ENCODE measurements around the gene KCNQ2. TPM values are rescaled to one million over a fixed set of nuclear protein-coding genes. Genes with fewer than 3 reads are reported as not detected.

KCNQ2 gene
- total and polyA plus RNA-seq, 9 donors: not detected

- Histone ChIP-seq H3K27me3 (no peaks in the 10 kb centered on the region), H3K9me3 (no peaks in the 10 kb centered on the region), H3K36me3 (no peaks in the 10 kb centered on the region), H3K4me3 (no peak overlapping the region), H3K27ac (no peak overlapping the region), H3K4me1 (ENCODE audit: insufficient read depth) (no peaks in the 10 kb centered on the region)
- intact Hi-C loops (cut with DNase I): no loop called here
- no peak for DNase-seq
- TF ChIP-seq POLR2A (IDR thresholded peaks at IDR 0.05): no peak
- WGBS, 3 donors: 82 to 87% (median 83%) methylated on average over 25 of the region's 25 CpGs
Observed at GRCh38 chr20:63354636-63355350, 117.7 kb downstream of the KCNQ2 start.

DNA sequence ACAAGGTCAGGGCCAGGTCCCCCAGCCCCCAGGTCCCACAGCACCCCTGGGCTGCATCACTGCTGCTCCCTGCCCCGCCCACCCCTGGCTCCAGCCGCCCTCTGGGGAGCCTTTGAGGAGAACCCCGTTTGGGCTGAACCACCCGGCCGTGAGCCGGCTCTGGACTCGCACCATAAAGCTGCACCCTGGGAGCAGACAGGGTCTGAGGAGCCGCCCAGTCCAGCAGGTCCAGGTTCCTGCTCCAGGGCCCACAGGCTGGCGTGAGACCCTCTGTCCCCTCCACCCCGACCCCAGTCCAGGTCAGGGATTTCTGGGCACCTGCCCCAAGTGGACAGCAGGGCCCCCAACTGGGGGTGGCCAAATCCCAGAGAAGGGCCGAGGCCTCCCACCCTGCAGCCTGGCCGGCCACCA is 119.6 kb downstream of the KCNQ2 start:
- 25 to 52% (median 29%) methylated on average over 7 to 12 of the region's 12 CpGs for WGBS, 3 donors
- no peak for DNase-seq
- no peaks in the 10 kb centered on the region for H3K27me3 ChIP-seq
- intact Hi-C loops (cut with DNase I): no loop called here
- TF ChIP-seq EP300 (IDR thresholded peaks at IDR 0.05) (no peak), POLR2A (IDR thresholded peaks at IDR 0.05) (no peak)
- TF ChIP-seq, protein P1, sequence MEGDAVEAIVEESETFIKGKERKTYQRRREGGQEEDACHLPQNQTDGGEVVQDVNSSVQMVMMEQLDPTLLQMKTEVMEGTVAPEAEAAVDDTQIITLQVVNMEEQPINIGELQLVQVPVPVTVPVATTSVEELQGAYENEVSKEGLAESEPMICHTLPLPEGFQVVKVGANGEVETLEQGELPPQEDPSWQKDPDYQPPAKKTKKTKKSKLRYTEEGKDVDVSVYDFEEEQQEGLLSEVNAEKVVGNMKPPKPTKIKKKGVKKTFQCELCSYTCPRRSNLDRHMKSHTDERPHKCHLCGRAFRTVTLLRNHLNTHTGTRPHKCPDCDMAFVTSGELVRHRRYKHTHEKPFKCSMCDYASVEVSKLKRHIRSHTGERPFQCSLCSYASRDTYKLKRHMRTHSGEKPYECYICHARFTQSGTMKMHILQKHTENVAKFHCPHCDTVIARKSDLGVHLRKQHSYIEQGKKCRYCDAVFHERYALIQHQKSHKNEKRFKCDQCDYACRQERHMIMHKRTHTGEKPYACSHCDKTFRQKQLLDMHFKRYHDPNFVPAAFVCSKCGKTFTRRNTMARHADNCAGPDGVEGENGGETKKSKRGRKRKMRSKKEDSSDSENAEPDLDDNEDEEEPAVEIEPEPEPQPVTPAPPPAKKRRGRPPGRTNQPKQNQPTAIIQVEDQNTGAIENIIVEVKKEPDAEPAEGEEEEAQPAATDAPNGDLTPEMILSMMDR (IDR thresholded peaks at IDR 0.05): no peak
- no peak overlapping the region for H3K27ac ChIP-seq
- H3K4me3 ChIP-seq: no peak overlapping the region
- no peaks in the 10 kb centered on the region for H3K9me3 ChIP-seq
- H3K4me1 ChIP-seq (ENCODE audit: insufficient read depth): no peaks in the 10 kb centered on the region
- no peaks in the 10 kb centered on the region for H3K36me3 ChIP-seq

DNA sequence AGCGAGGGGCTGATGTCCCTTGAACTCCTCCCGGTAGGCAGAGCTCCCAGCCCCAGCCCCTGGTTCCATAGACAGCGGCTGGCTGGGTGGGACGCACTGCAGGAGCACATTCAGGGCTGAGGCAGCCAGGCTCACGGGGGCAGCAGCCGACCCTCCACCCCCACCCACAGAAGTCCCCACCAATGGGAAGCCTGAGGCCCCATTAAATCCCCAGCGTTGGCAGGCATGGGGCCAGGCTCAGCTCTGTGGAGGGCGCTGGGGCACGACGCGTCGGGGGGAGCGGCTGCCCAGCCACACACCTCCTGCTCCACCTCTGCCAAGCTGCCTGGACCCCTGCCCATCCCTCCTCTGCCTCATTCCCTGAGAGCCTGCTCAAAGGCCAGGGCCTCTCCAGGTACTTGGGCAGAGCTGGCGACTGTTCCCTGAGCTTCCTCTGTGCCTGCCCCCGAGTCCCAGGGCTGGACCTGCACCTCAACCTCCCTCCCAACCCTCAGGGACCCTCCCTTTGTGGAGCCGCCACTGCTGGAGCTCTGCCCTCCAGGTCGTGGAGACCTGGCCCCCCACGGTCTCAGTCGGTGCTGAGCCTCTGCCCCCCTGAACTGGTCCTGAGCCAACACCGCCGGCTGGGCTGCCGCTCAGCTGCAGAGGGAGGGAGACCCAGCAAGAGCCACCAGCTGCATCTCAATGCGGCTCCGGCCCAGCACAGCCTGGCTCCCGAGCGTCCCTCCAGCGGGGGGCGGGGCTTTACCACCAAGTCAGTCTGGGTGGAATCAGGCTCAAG is 120.5 kb downstream of the KCNQ2 start:
- 21 to 29% (median 25%) methylated on average over 27 to 28 of the region's 28 CpGs for WGBS, 3 donors

GRCh38 chr20:63351326-63351700 is 121.1 kb downstream of the KCNQ2 start:
- Histone ChIP-seq H3K4me3 (no peak overlapping the region), H3K27ac (no peak overlapping the region), H3K36me3 (no peaks in the 10 kb centered on the region), H3K27me3 (no peaks in the 10 kb centered on the region), H3K4me1 (ENCODE audit: insufficient read depth) (no peaks in the 10 kb centered on the region), H3K9me3 (no peaks in the 10 kb centered on the region)
- TF ChIP-seq POLR2A (IDR thresholded peaks at IDR 0.05): no peak
- TF ChIP-seq EP300 (IDR thresholded peaks at IDR 0.05): no peak
- TF ChIP-seq, protein P1 (IDR thresholded peaks at IDR 0.05): no peak
- no peak for DNase-seq
- intact Hi-C loops (cut with DNase I): no loop called here
- WGBS, 3 donors: 86 to 90% (median 89%) methylated on average over 12 of the region's 12 CpGs

More for the DNA sequence above, 120.5 kb downstream of the KCNQ2 start:
- H3K9me3 ChIP-seq: no peaks in the 10 kb centered on the region
- H3K4me3 ChIP-seq: no peak overlapping the region
- no peak overlapping the region for H3K27ac ChIP-seq
- TF ChIP-seq, protein P1 (IDR thresholded peaks at IDR 0.05): no peak
- TF ChIP-seq POLR2A (IDR thresholded peaks at IDR 0.05) (no peak), EP300 (IDR thresholded peaks at IDR 0.05) (no peak)
- DNase-seq: peak in 1 of 5 donors; percentile 58
- H3K36me3 ChIP-seq: no peaks in the 10 kb centered on the region
- no peaks in the 10 kb centered on the region for H3K27me3 ChIP-seq
- intact Hi-C loops (cut with DNase I): no loop called here
- no peaks in the 10 kb centered on the region for H3K4me1 ChIP-seq (ENCODE audit: insufficient read depth)

Measured in ovary (tissue), 9 donors.